HG03196 (cell line): ENCODE measurements around the gene ABHD2.
"Not testable (repeated sequence)": the region's sequence is repeated elsewhere in the genome, so short reads cannot be mapped to it uniquely, and the experiment has no call there.

Experiments used
- ATAC-seq: cut with Tn5 transposase; IDR thresholded peaks from one replicate; pipeline ENCODE4 v1.9.1; 2021; ENCODE audit not compliant: unreplicated experiment

ABHD2 gene

GRCh38 chr15:89217686-89218376 is 129.6 kb downstream of the ABHD2 start:
- no peak for ATAC-seq

DNA sequence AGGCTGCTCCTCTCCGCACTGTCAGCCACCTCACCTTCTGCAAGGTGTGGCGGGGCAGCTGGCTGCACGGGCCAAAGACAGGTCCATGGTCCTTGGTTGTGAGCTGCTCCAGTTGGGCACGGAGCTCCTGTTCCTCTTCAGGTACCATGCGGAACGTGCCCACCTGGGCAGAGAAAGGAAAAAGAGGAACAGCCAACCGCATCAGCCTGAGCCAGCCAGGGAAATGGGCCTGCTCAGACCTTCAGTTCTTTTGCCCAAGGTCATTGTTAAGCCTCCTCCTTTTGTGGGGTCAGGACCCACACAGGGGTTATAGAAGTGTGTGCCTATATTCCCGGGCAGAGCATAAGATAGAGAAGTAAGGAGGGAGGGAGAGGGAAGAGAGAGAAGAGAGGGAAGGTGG is 130.3 kb downstream of the ABHD2 start:
- ATAC-seq: no peak

- ATAC-seq: no peak
Observed at GRCh38 chr15:89221543-89221942, 133.3 kb downstream of the ABHD2 start, which contains the start of gene RLBP1. TSS of gene RLBP1 (minus strand) at chr15:89221579. CDS start at chr15:89218975, 2,604 bp downstream.

GRCh38 chr15:89225588-89225987 is 137.3 kb downstream of the ABHD2 start:
- ATAC-seq: no peak

- ATAC-seq: no peak
Observed at GRCh38 chr15:89226359-89227221, 138.3 kb downstream of the ABHD2 start.

DNA sequence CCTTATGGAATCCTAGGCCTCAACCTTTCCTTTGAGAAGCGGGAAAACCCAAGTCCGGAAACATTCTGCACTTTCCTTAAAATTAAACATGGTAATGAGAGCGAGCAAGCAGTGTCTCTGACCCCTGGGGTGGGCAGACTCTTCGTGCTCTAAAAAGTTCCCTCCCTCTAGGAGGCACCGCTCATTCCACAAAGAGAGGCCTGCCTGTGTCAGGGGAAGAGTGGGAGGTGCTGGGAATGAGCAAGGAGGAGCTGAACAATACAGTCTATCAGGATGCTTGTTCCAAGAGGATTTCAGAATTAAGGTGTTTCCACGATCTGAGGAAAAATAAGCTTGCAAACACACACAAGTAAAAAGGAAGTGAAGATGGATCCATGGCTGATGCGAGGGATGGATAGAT is 139.2 kb downstream of the ABHD2 start:
- no peak for ATAC-seq

GRCh38 chr15:89230277-89230676 is 142.0 kb downstream of the ABHD2 start:
- ATAC-seq: no peak

- no peak for ATAC-seq
Observed at GRCh38 chr15:89231832-89232231, 143.6 kb downstream of the ABHD2 start.

GRCh38 chr15:89239883-89240810 is 151.9 kb downstream of the ABHD2 start:
- ATAC-seq: not testable (repeated sequence)

DNA sequence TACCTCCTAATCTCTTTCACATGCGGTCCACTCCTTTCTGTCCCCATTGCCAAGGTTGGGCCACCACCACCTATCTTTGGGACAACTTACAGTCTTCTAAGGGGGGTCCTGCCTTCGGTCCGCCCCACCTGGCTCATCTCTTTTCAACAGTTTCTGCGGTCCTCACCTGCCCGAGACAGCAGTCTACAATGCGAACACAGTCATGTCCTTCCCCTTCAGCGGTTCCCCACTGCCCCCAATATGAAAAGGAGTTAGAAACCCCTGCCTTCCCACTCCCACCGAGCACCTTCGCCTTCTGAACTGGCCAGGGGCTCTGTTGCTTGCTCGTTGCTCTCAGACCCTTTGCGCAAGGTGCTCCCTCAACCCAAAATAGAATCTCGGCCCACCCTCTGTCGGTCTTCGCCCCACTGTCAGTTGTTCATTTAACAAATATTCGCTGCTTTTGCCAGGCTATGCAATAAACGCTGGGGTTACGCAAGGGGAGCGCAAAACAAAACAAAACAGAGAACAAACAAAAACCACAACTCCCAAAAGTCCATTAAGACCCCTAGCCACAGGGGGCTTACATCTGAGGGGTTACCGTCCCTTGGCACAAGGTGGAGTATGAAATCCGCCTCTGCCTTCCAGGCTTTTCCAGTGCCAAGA is 154.9 kb downstream of the ABHD2 start:
- ATAC-seq: no peak

DNA sequence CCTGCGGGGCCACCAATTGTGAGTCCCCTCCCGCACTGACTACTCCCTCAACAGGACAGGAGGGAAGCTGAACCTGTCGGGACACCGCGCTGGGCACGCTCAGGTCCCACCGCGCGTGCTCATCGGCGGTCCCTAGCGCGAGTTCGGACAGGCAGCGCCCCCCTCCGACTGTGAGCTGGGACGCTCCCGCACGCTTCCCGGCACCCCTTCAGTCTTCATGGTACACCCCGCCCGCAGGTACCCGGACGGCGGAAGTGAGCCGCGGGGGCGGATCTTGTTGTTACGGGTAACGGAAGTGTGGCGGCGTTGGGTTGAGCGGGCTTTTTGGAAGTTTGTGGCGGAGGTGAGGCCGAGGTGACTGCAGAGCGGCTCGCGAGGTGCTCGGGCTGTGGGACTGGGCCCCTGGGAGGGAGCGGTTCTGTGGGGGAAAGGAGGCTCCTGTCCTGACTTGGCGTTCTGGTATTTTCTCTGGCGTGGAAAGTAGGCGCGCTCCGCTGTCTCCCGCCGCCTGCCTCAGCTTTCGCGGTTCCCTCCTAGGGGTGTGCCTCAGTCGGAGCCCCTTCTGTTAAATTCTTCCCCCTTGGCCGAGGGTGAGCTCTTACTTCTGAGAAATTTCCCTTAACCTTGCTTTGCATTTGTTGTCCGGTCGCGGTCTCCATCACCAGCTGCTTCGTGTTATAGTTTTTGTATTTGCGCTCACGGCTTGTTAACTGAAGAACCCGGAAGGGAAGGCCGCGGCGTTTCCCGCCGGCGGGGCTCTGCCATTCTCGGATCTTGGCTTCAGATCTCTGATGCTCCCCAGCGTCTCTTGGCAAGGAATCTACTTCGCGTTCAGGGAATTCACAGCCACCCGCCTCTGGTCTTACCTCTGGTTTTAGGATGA is 155.7 kb downstream of the ABHD2 start, which contains the start of gene FANCI:
FANCI (plus strand) TSS at position 289 of the 883 bp plus-strand sequence. CDS start 3,669 bp downstream, outside the sequence.
- peak; percentile 97 for ATAC-seq

DNA sequence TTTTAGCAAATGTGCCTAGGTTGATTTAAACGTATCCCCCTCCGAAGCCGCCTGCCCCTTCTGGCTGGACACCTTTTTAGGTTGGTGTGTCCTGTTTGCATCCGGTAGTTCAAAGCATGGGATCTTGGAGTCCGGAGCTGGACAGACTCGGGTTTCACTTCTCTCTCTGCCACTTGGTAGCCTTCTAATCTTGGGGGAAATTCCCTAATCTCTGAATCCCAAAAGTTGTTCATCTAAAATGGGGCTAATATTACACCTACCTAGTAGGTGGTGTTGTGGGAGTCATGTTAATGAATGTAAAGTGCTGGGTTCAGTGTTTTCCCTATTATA is 156.3 kb downstream of the ABHD2 start:
- ATAC-seq: peak; percentile 21

- ATAC-seq: no peak
Observed at GRCh38 chr15:89247446-89247845, 159.2 kb downstream of the ABHD2 start.

DNA sequence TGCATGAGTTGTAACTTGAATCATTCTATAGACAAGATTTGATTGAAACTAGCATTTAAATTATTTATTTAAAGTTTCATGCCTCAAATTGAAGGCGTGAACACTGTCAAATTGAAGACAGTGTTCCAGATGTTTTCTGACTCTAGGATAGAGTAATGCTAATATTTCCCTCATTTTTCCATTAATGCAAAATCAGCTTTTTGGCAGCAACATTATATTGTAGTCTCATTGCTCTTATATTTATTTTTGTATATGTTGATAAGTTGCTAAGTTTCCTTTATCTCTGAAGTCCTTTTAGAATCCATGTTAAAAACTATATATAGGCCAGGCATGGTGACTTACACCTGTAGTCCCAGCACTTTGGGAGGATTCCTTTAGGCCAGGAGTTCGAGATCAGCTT is 160.3 kb downstream of the ABHD2 start:
- ATAC-seq: no peak

DNA sequence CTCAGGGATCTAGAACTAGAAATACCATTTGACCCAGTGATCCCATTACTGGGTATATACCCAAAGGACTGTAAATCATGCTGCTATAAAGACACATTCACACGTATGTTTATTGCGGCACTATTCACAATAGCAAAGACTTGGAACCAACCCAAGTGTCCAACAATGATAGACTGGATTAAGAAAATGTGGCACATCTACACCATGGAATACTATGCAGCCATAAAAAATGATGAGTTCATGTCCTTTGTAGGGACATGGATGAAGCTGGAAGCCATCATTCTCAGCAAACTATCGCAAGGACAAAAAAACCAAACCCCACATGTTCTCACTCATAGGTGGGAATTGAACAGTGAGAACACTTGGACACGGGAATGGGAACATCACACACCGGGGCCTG is 161.9 kb downstream of the ABHD2 start:
- not testable (repeated sequence) for ATAC-seq
